ENCODE results near the gene CLCF1. TPM values are rescaled to one million over a fixed set of nuclear protein-coding genes. Genes with fewer than 3 reads are reported as not detected.

CLCF1 gene
- total RNA-seq, 1 experiment from 2014 or later: 2.1 TPM

DNA sequence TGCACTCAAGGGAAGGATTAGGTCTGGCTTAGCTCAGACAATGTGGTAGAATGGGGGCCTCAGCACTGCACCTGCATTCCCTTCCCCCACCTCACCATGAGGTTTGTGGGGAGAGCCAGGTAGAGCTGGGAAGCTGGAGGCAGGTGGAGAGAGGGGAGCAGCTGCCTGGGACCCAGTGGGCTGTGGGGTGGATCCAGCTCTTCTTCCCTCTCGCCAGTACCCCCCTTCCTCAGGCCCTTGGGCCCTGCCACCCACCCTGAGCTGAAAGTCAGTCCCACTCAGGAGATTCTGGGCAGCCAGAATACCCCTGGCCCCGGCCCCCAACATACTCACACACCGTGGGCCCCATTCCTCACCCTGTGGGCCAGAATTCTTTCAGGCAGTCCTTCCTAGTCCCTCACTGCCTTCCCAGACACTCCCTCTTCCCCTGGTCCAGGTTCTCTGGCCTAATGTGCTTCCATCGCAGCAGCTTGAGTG is 17.0 kb downstream of the CLCF1 start:
- H3T11ph ChIP-seq (ENCODE audit: low read length): no peak overlapping the region
- no peak for TF ChIP-seq CTCF (conservative IDR thresholded peaks at IDR 0.05)
- H2BK12ac ChIP-seq (ENCODE audit: insufficient read length, low read depth, low read length): no peak overlapping the region
- no peaks in the 10 kb centered on the region; the same call in 1 of the 2 replicates for H3K27me3 ChIP-seq (ENCODE audit: insufficient read depth, low read length)
- no peaks in the 10 kb centered on the region for H3K9me3 Mint-ChIP-seq
- no peaks in the 10 kb centered on the region for H3K4me1 ChIP-seq (ENCODE audit: insufficient read depth, low read length)
- H3K27ac Mint-ChIP-seq: no peak overlapping the region
- H2AFZ ChIP-seq (ENCODE audit: low read length): no peak overlapping the region
- H2BK120ac ChIP-seq (ENCODE audit: low read depth, low read length, poor library complexity, severe bottlenecking): no peak overlapping the region
- H3K27me3 Mint-ChIP-seq (ENCODE audit: low read depth): peaks cover 24% of the 10 kb centered on the region
- H3K9me3 ChIP-seq (ENCODE audit: control insufficient read depth, low read depth, low read length): no peaks in the 10 kb centered on the region
- peaks cover 35 to 45% of the 10 kb centered on the region in 2 experiments for H3K4me1 Mint-ChIP-seq
- H2BK5ac ChIP-seq (ENCODE audit: insufficient read length, low read length): no peak overlapping the region
- no CpG with 5 or more reads among the region's 4 CpGs for WGBS (ENCODE audit: extremely low coverage, insufficient read length, low lambda C conversion rate)
- H3K4me2 ChIP-seq (ENCODE audit: insufficient read depth, insufficient read length, low read length): no peak overlapping the region
- H2BK15ac ChIP-seq (ENCODE audit: low read depth, low read length): no peak overlapping the region
- no peak overlapping the region for H3K27ac ChIP-seq (ENCODE audit: insufficient read length, low read depth, low read length)
- H4K20me1 ChIP-seq (ENCODE audit: control insufficient read depth, insufficient read depth, insufficient read length): no peaks in the 10 kb centered on the region
- no peaks in the 10 kb centered on the region for H3K79me2 ChIP-seq (ENCODE audit: insufficient read depth, low read length)
- no peak overlapping the region for H4K91ac ChIP-seq (ENCODE audit: insufficient read length, low read depth, low read length)
- H3K18ac ChIP-seq (ENCODE audit: insufficient read length, low read depth, low read length): no peak overlapping the region
- no peak overlapping the region for H2BK20ac ChIP-seq (ENCODE audit: low read depth, low read length, poor library complexity, severe bottlenecking)
- H3K4me3 Mint-ChIP-seq: peak overlapping the region in 1 of 2 experiments; percentile 3; a peak in 2 of 5 replicates
- no peaks in the 10 kb centered on the region for H3K79me1 ChIP-seq (ENCODE audit: insufficient read depth, low read depth, low read length, poor library complexity, severe bottlenecking)
- H3K14ac ChIP-seq (ENCODE audit: insufficient read depth, low read length): no peak overlapping the region
- peaks cover 14% of the 10 kb centered on the region for H3K23me2 ChIP-seq (ENCODE audit: insufficient read length, low read depth, low read length, poor library complexity, severe bottlenecking)
- H3K23ac ChIP-seq (ENCODE audit: insufficient read length, low read depth, low read length): no peak overlapping the region
- no peak overlapping the region for H4K5ac ChIP-seq (ENCODE audit: insufficient read length, low read depth, low read length)
- no peak overlapping the region for H4K8ac ChIP-seq (replicated peaks; ENCODE audit: insufficient read length, low read depth, low read length)
- H3K4ac ChIP-seq (ENCODE audit: low read depth, low read length): no peak overlapping the region
- H3K36me3 Mint-ChIP-seq (ENCODE audit: insufficient read depth in 1 of 3, low read depth in 3 of 3): no peaks in the 10 kb centered on the region
- no peak overlapping the region for H2AK5ac ChIP-seq (ENCODE audit: insufficient read length, low read length)
- DNase-seq: no peak
- no peak overlapping the region for H3K56ac ChIP-seq (ENCODE audit: insufficient read length, low read depth, low read length)
- H3K9ac ChIP-seq (ENCODE audit: extremely low read depth, insufficient read length, low read length): no peak overlapping the region

Measured in H9 (cell line).